ENCODE data around the gene MON1A.

The MON1A gene

DNA sequence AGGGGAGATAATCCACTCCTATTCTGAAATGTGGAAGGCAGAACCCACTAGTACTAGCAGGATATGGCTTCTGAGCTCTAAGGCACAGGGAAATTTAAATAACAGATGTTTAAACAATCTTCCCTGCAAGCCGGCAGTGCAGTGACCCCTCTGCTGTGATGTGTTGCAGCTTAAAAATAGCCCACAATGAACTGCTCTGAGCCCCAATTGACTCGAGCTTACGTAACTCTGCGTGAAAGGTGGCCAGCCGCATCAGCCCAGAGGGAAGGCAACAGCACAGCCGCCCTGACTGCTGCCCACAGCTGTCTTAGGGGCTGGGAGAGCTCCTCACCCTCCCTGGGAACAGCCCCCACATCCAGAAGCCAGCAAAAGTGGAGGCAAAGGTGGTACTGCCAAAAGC lies 47.4 kb downstream of the MON1A start:
- no peak for DNase-seq

DNA sequence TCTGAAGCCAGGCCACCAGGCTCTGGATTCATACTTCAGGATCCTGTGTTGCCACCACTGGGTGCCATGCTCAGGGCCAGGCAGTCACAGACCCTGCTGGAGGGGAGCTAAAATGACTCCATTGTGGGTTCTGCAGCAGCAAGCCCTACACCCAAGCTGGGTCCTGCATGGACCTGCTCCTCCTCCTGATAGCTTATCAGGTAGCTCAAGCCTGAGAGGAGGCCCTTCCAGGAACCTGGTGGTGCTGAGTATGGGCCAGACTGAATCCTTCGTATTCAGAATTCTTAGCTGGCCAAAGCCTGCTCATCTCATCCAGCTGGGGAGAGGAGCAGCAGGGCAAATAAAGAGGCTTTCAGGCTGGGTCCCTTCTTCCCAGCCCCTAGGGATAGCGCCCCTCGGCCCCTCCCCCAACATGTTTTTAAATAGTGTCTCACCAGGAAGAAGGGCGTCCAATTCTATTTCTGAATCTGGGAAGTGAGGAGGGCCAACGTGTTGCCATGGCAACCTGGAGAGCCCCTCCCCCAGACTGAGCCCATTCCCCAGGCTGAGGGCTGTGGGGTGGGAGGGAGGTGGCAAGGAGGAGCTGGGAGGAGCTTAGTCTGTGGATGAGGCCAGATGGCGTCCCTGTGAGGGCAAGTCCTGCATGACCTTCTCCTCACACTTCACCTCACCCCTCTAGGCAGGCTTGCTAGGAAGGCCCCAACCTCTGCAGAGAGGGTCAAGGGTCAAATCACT lies 48.9 kb downstream of the MON1A start:
- no peak for DNase-seq

DNA sequence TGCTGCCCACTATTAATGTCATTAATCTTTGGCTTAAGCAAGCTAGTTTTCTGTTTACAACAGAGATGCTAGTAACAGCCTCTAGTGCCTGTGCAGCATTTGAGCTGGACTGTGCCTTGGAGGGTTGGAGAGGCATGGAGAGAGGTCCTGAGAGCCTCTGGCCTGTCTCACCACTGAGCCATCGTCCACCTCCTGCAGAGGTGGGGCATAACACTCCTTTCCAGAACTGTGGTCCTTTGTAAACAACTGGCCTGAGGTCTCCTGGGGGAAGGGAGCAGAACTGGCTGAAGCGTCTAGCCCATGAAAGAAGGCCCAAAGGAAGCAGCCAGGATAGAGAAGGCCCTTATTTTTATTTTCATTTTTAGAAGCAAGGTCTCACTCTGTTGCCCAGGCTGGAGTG lies 49.9 kb downstream of the MON1A start:
- DNase-seq, result no peak

DNA sequence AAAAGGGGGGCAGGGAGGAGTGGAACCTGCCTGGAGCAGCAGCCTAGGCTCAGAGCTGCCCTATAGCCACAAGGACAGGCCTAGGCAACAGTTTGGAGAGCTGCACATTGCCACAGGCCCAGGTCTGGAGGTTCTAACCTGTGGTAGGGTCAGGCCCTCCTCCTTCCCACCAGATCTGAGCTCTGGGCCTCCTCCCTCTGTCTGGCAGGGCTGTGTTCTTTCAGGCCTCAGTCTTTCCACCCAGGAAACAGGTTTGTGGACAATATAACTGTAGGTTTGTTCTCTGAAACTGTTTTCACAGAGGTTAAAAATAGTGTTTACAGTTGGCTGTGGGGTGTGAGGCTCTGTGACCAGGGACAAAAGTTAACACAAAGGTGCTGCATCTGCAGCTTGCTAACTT lies 50.9 kb downstream of the MON1A start:
- no peak for DNase-seq

DNA sequence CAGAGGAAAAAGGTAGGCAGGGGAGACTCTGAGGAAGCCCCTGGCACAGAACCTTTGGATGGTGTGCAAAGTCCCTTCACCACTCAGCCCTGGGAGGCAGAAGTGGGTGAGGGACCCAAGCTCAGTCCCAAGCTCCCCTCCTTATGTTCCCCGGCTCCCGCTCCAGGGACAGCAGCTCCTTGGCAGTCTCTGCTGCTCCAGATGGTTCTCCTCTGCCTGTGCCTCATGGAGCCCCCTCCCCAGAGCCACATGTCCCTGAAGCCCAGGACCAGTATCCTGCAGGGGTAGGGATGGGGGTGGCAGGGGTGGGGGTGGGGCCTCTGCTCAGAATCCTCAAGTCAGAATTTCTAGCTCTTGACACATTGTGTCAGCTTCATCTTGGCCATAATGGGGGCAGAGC lies 51.9 kb downstream of the MON1A start:
- no peak for DNase-seq

DNA sequence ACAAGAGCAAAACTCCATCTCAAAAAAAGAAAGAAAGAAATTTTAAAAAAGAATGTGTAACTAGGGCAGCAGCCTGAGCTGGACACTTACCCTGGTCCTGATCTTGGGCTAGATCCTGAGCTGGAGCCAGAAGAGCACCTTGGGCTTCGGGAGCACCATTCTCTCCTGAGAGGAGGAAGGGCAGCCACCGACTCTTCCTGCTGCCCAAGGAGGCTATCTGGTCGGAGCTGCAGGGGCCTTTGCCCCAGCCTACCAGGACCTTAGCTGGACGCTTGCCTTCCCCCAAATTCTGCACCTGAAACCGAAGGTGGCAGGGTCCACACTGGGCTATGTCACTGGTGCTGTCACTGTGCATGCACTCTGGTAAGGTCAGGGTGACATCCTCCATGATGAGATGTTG lies 53.0 kb downstream of the MON1A start:
- DNase-seq, result no peak

DNA sequence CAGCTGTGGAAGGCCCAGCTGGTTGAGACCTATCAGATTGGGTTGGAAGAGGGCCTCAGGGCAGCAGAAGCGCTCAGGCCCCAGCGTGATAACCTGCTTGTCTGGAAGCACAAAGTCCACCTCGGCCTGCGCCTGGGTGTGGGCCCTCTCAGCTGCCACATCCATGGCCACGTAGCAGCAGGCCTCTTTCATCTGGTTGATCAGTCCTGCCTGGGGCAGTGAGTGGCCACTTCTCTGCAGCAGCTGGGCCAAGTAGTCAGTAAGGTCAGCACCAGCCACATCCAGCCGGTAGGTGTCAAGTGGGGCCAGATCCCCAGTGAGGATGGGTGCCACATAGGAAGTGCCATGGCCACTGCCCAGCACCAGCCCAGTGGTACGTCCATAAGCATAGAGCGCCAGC lies 56.0 kb downstream of the MON1A start:
- no peak for DNase-seq

DNA sequence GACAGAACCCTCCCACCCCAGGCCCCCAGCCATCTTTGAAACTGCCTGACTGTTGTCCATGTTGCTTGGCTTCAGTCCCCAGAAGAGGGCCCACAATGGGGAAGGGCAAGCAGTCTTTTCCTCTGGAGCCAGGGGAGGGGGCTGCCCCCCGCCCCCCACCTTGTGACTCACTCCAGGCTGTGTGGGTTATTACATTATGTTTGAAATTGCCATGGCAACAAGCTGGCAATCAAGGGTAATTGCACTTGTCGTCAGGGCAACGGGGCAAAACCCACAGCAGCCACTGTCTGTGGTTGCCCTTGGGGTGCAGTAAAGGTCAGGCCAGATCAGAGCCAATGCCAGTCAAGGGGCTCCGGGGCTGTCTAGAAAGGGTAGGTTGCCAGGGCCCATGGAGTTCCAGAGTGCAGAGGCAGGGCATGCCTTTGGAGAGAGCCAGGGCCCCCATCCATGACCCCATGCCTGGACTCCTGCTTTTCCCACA lies 56.8 kb downstream of the MON1A start:
- peak; percentile 18 for DNase-seq

DNA sequence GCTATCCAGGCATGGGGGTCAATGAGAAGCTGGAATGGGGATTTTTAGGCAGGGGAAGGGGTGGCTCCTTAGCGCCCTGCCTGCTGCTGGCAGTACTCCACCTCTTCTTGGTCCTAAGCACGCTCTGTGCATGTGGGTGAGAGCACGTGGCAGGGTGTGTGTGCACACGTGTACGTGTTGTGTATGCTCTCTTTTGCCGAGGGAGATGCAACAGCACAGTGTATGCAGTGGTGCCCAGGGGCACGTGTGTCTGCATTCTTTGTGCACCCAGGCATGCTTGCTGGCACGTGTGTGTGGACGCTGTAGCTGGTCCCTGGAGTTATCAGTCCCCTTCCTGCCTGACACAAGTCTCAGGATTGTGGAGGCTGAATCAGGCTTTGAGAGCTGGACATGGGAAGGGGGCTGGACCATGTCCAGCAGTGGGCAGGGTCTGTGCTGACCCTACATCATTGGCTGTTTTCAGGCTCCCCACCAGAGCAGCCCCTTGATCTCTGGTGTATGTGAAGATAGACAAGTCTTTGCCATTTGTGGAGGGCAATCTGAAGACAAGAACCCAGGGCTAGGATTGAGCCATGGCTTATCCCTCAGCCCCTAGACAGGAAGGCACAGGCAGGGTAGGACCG lies 58.0 kb downstream of the MON1A start:
- no peak for DNase-seq

DNA sequence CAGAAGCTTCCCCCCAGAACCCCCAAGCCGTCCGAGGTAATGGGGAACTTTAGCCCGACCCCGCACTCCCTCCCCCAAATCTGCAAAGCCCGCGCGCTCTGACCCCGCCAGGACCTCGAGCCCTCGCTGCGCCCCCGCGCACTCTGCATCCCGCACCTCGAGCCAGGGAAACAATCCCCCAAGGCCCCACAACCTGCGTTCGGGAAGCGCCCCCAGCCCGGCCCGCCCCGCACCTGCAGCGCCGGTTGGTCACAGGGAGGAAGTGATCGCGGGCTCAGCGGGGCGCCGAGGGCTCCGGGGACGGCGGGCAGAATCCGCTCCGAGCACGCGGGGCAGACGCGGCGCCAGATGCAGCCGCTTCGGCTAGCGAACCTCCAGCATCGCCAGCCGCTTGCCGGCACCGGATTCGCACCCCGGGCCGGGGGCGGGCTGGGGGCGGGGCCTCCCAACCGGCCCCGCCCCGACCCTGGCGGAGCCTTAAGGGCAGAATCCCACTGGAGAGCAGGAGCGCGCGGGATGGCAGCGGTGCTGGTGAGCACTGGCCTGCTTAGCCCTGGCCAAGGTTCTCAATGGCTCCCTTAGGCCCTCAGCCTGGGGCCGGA lies 60.0 kb downstream of the MON1A start, which contains the start of gene CAMKV:
CAMKV (minus strand) TSS at position 382 of the 602 bp plus-strand sequence. CDS start 7,518 bp downstream, outside the sequence.
- peak; percentile 35 for DNase-seq

DNA sequence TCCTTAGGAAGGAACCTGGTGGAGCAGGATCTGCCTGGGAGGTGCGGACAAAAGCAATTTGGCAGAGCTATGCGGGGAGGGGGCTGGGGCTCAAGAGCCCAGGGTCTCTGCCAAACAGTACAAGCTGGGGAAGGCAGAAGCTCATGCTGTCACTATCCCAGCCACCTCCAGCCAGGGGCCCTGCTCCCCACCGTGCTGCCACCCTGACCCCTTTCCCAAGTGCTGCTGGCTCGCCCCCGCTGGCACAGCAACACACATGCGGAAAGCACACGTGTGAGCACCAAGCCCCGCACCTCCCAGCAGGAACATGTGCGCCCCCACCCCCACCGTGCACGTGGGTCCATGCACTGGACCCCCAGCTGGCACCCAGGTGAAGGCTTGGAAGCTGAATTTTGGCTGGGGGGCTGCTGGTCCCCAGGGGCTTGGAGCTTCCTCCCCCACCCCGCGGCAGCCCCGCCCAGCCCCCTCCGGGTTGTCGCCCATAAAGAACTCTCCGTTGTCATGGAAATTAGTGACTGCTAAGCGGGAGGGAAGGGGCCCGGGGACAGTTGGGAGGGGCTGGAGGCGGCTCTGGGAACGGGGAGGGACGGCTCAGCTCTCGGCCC lies 60.6 kb downstream of the MON1A start:
- DNase-seq, result no peak

DNA sequence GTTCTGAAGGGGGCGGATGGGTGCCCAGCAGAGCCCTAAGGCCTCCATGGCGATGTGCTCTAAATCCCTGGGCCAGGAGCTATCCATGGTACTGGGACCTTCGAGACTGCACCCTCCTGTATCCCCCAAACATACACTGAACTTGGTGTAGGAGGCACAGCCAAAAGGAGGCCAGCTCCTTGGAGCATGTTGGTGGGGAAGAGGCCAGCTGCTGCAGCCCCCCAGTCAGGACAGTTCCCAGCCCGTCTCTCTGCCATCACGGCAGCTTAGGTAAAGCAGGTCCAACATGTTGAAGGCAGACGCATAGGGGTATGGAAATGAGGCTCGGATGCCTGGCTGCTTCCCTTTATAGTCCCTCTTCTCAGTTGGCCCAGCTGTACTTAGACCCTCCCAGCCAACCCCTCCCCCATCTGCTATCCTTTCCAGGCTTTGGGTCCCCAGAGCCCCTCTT lies 61.7 kb downstream of the MON1A start:
- no peak for DNase-seq

DNA sequence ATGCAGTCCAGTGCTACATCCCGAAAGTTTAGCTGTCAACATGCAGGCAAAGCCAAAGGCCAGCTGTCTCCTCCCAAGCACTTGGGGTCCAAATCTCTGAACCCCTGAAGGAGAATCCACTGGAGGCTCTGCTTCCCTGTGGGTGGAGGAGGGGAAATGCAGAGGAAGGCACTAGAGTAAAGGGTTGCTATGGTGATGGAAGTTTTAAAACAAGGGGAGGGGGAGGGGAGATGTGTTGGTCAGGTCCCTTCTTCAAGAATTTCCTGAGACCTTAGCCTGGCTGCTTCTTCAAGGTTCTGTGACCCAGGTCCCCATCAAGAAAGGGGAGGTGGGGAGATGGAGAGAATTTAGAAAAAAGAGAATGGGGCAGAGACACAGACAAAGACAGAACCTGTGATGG lies 62.2 kb downstream of the MON1A start:
- DNase-seq, result no peak

DNA sequence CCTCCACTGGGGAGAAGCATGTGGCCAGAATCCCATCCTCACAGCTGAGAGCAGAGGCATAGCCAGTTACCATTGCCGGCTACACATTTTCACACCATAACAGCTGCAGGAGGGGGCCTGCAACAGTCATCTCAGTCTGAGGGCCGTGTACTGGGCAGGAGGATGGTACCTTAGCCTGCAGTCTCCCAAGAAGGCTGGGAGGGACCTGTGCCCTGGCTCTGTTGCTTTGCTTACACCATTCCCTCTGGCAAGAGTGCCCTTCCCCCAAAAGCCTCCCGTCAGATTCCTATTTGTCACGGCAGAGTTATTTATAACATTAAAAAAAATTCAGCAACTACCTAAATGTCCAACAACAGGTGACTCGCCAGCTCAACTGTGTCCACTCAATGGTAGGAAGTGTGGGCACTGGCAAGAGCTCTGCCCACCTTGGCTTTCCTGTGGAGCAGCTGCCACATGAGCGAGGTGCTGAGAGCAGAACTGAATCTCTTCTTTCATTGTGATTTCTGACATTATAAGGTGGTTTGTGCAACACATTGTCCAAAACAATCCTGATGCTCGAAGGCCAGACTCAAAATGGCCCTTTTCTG lies 64.3 kb downstream of the MON1A start:
- DNase-seq, result no peak

DNA sequence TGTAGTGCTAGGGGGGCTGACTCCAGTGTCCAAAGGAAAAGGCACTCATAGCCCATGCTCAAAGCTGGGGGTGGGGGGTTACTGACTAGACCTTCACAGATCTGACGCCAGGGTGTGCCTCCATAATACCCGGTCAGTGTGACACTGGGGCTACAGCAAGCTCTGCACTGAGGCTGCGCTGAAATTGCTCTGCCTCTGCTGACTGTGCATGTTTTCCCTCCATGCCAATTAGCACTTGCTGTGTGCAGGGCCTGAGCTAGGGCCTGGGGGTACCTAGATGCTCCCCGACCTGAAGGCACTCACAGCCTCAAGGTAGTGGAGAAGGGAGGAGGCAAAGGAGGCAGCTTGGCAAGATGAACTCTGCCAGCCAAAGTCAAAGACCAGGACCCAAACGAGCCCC lies 65.1 kb downstream of the MON1A start:
- DNase-seq, result no peak

DNA sequence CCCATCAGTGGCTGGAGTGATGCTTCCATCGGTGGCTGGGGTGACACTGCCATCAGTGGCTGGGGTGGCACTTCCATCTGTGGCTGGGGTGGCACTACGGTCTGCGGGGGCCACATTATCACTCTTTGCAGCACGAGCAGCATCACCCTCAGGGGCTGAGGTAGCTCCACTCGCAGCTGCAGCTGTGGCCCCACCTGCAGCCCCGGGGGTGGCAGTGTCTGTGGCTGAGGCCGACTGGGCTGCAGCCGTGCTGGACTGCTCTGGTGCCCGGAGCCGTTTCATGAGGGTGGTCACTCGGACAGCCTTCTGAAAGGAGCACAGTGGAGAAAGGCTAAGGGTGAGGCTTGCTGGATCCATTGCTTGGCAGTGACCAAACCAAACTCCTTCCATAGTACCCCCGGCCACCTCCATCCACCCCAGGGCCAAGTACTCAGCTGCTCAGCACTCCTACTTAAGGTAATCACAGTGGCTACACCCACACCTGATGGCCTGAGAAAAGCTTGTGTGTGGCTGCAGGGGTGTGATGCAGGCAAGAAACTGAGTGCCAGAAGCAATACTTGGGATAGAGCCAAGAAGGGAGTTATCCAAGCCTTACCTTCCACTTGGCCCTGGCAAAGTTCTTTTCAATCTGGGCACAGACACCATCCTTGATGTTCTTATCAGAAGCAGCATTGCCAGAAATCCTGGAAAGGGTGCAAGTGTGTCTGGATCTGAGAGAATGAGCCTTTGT lies 69.9 kb downstream of the MON1A start:
- DNase-seq, result no peak

Data from CD4-positive, alpha-beta T cell treated with Interleukin-6 for 4 hours (primary cell).